H9 (cell line): Measurements from ENCODE around the gene DBNDD2. TPM values are rescaled to one million over a fixed set of nuclear protein-coding genes. Genes with fewer than 3 reads are reported as not detected.

Experiments used
- DNase-seq: peaks from one replicate; pipeline ENCODE4 v3.0.0-alpha.2; 2017
- H2AFZ ChIP-seq: one replicate; pipeline ENCODE4 v1.6.1; 2013; ENCODE audit warnings: mild to moderate bottlenecking, low read length, control low read depth, moderate library complexity
- H2AK5ac ChIP-seq: 2 replicates; pipeline ENCODE4 v1.6.1; 2013; ENCODE audit warnings: low read length, control low read depth, mixed read lengths; ENCODE audit not compliant: insufficient read length
- H2BK120ac ChIP-seq: one replicate; pipeline ENCODE4 v1.6.1; 2013; ENCODE audit warnings: low read depth, mild to moderate bottlenecking, low read length, control low read depth, inconsistent platforms; ENCODE audit not compliant: poor library complexity, severe bottlenecking
- H2BK12ac ChIP-seq: 2 replicates; pipeline ENCODE4 v1.6.1; 2013; ENCODE audit warnings: low read length, control low read depth, mixed read lengths, low read depth; ENCODE audit not compliant: insufficient read length
- H2BK15ac ChIP-seq: 2 replicates; pipeline ENCODE4 v1.6.1; 2013; ENCODE audit warnings: low read depth, low read length, control low read depth
- H2BK20ac ChIP-seq: one replicate; pipeline ENCODE4 v1.6.1; 2013; ENCODE audit warnings: low read depth, mild to moderate bottlenecking, low read length, control low read depth, inconsistent platforms; ENCODE audit not compliant: poor library complexity, severe bottlenecking
- H2BK5ac ChIP-seq: 2 replicates; pipeline ENCODE4 v1.6.1; 2013; ENCODE audit warnings: low read length, control low read depth, mixed read lengths; ENCODE audit not compliant: insufficient read length
- H3K14ac ChIP-seq: 2 replicates; pipeline ENCODE4 v1.6.1; 2013; ENCODE audit warnings: low read length, control low read depth; ENCODE audit not compliant: insufficient read depth
- H3K18ac ChIP-seq: 2 replicates; pipeline ENCODE4 v1.6.1; 2013; ENCODE audit warnings: low read depth, mild to moderate bottlenecking, mixed read lengths, low read length, control low read depth; ENCODE audit not compliant: insufficient read length
- H3K23ac ChIP-seq: 2 replicates; pipeline ENCODE4 v1.6.1; 2013; ENCODE audit warnings: low read length, control low read depth, mixed read lengths, low read depth; ENCODE audit not compliant: insufficient read length
- H3K23me2 ChIP-seq: 2 replicates; pipeline ENCODE4 v1.6.1; 2013; ENCODE audit warnings: low read depth, mild to moderate bottlenecking, mixed read lengths, low read length, control low read depth; ENCODE audit not compliant: insufficient read length, poor library complexity, severe bottlenecking
- H3K27ac ChIP-seq: 2 replicates; pipeline ENCODE4 v1.5.1; 2013; ENCODE audit warnings: low read length, control low read depth, mixed read lengths, low read depth; ENCODE audit not compliant: insufficient read length
- H3K27me3 ChIP-seq: 2 replicates; pipeline ENCODE4 v1.6.1; 2013; ENCODE audit warnings: low read length, control low read depth, inconsistent platforms; ENCODE audit not compliant: insufficient read depth
- H3K4ac ChIP-seq: 2 replicates; pipeline ENCODE4 v1.6.1; 2013; ENCODE audit warnings: low read depth, mild to moderate bottlenecking, control low read depth, inconsistent platforms, low read length, moderate library complexity
- H3K4me1 ChIP-seq: 2 replicates; pipeline ENCODE4 v1.6.1; 2013; ENCODE audit warnings: low read length, control low read depth, inconsistent platforms; ENCODE audit not compliant: insufficient read depth
- H3K4me2 ChIP-seq: 2 replicates; pipeline ENCODE4 v1.6.1; 2013; ENCODE audit warnings: low read length, control low read depth, mixed read lengths; ENCODE audit not compliant: insufficient read length, insufficient read depth
- H3K56ac ChIP-seq: 2 replicates; pipeline ENCODE4 v1.6.1; 2013; ENCODE audit warnings: low read depth, mild to moderate bottlenecking, mixed read lengths, low read length, control low read depth; ENCODE audit not compliant: insufficient read length
- H3K79me1 ChIP-seq: 2 replicates; pipeline ENCODE4 v1.6.1; 2013; ENCODE audit warnings: low read depth, mild to moderate bottlenecking, moderate library complexity, low read length, control low read depth, inconsistent platforms; ENCODE audit not compliant: insufficient read depth, poor library complexity, severe bottlenecking
- H3K79me2 ChIP-seq: 2 replicates; pipeline ENCODE4 v1.6.1; 2013; ENCODE audit warnings: low read length, control low read depth, inconsistent platforms; ENCODE audit not compliant: insufficient read depth
- H3K9ac ChIP-seq: 2 replicates; pipeline ENCODE4 v1.6.1; 2013; ENCODE audit warnings: low read length, control low read depth, mixed read lengths; ENCODE audit not compliant: insufficient read length; ENCODE audit errors: extremely low read depth
- H3K9me3 ChIP-seq: one replicate; pipeline ENCODE4 v1.6.1; 2013; ENCODE audit warnings: low read depth, low read length, inconsistent platforms; ENCODE audit not compliant: control insufficient read depth
- H3T11ph ChIP-seq: one replicate; pipeline ENCODE4 v1.6.1; 2013; ENCODE audit warnings: mild to moderate bottlenecking, low read length, control low read depth, inconsistent platforms
- H4K20me1 ChIP-seq: one replicate; pipeline ENCODE4 v1.6.1; 2013; ENCODE audit not compliant: control insufficient read depth, insufficient read length, insufficient read depth
- H4K5ac ChIP-seq: 2 replicates; pipeline ENCODE4 v1.6.1; 2013; ENCODE audit warnings: low read depth, mild to moderate bottlenecking, mixed read lengths, low read length, control low read depth; ENCODE audit not compliant: insufficient read length
- H4K8ac ChIP-seq: replicated peaks from 2 replicates; pipeline ENCODE4 v1.6.1; 2013; ENCODE audit warnings: low read length, control low read depth, mixed read lengths, low read depth; ENCODE audit not compliant: insufficient read length
- H4K91ac ChIP-seq: 2 replicates; pipeline ENCODE4 v1.6.1; 2013; ENCODE audit warnings: low read depth, mild to moderate bottlenecking, moderate library complexity, mixed read lengths, low read length, control low read depth; ENCODE audit not compliant: insufficient read length
- H3K27ac Mint-ChIP-seq, 3 experiments: 2 replicates in 2 of 3; 3 replicates in 1 of 3; pipeline ENCODE4 v1.8.0; 2020 to 2021; ENCODE audit warnings: mixed read lengths in 3 of 3, mild to moderate bottlenecking in 1 of 3, moderate library complexity in 1 of 3
- H3K27me3 Mint-ChIP-seq: 2 replicates; pipeline ENCODE4 v1.8.0; 2021; ENCODE audit warnings: low read depth, mild to moderate bottlenecking, moderate library complexity, mixed read lengths
- H3K36me3 Mint-ChIP-seq, 3 experiments: 2 replicates in 2 of 3; 3 replicates in 1 of 3; pipeline ENCODE4 v1.8.0; 2020 to 2021; ENCODE audit warnings: low read depth in 3 of 3, mixed read lengths in 3 of 3; ENCODE audit not compliant: insufficient read depth in 1 of 3
- H3K4me1 Mint-ChIP-seq, 2 experiments: 2 replicates each; pipeline ENCODE4 v1.8.0; 2020; ENCODE audit warnings: mixed read lengths in 2 of 2
- H3K4me3 Mint-ChIP-seq, 2 experiments: 2 replicates in 1 of 2; 3 replicates in 1 of 2; pipeline ENCODE4 v1.8.0; 2020 to 2021; ENCODE audit warnings: mild to moderate bottlenecking in 2 of 2, mixed read lengths in 2 of 2, moderate library complexity in 1 of 2
- H3K9me3 Mint-ChIP-seq, 2 experiments: 2 replicates in 1 of 2; 3 replicates in 1 of 2; pipeline ENCODE4 v1.8.0; 2020; ENCODE audit warnings: mild to moderate bottlenecking in 2 of 2, mixed read lengths in 2 of 2, moderate library complexity in 1 of 2
- CTCF ChIP-seq: fragments of 200-600 bp; sonication (generic); conservative IDR thresholded peaks from 3 replicates; pipeline ENCODE4 v1.8.0; 2021; ENCODE audit warnings: antibody characterized with exemption, mild to moderate bottlenecking
- WGBS: extraction: QIAGEN DNeasy Blood & Tissue Kit; methylation state at CpG from one replicate; pipeline ENCODE4 v1.1.7; 2013; ENCODE audit warnings: missing lambda C conversion rate, low lambda C conversion rate, mixed read lengths; ENCODE audit not compliant: insufficient read length; ENCODE audit errors: extremely low coverage; 5-methylcytosine and 5-hydroxymethylcytosine counted together
- total RNA-seq: library from RNA; stranded (reverse); gene quantifications from 2 replicates; pipeline ENCODE4 v1.2.1, GENCODE V29; 2021

Gene DBNDD2
- total RNA-seq, 1 experiment from 2014 or later, result 39.1 TPM

- Histone ChIP-seq H3K23me2 (no peaks in the 10 kb centered on the region), H3K56ac (no peak overlapping the region), H3K14ac (no peak overlapping the region), H3K4me2 (no peak overlapping the region), H3K27ac (no peak overlapping the region), H3K4ac (no peak overlapping the region), H3K79me1 (no peaks in the 10 kb centered on the region), H3K27me3 (no peaks in the 10 kb centered on the region), H2BK120ac (no peak overlapping the region), H3K4me1 (no peaks in the 10 kb centered on the region), H2BK15ac (no peak overlapping the region), H3K23ac (no peak overlapping the region), H3K79me2 (no peaks in the 10 kb centered on the region), H3K9me3 (no peaks in the 10 kb centered on the region), H2BK5ac (no peak overlapping the region), H4K5ac (no peak overlapping the region), H3K18ac (no peak overlapping the region), H3K9ac (no peak overlapping the region), H4K20me1 (no peaks in the 10 kb centered on the region), H4K91ac (no peak overlapping the region), H2BK12ac (no peak overlapping the region), H2AFZ (no peak overlapping the region), H3T11ph (no peak overlapping the region), H2AK5ac (no peak overlapping the region), H2BK20ac (no peak overlapping the region), H4K8ac (no peak overlapping the region)
- Mint-ChIP-seq H3K4me3 (no peak overlapping the region), H3K4me1 (peaks cover 0 to 6% of the 10 kb centered on the region in 2 experiments; a peak in 1 of 4 replicates), H3K27me3 (peaks cover 5% of the 10 kb centered on the region; the same call in 1 of the 2 replicates), H3K9me3 (no peaks in the 10 kb centered on the region), H3K36me3 (no peaks in the 10 kb centered on the region; a peak in 1 of 7 replicates), H3K27ac (no peak overlapping the region)
- TF ChIP-seq CTCF, result peak; percentile 73
- peak; percentile 73 for DNase-seq
- no CpG with 5 or more reads among the region's 6 CpGs for WGBS
These were observed 48.5 kb downstream of the DBNDD2 start for GRCh38 chr20:45456632-45457031.
